Stimulated activated naive CD8-positive, alpha-beta T cell treated with anti-CD3 and anti-CD28 coated beads, Interleukin-15, Interleukin-2, amounts not matched to agents 100 ng/mL and 50 ng/mL, for 24 hours (primary cell): ENCODE data around the gene NOP14.
A peak's percentile ranks its signal among the peaks of the same experiment; 100 is the strongest.
"Not testable (repeated sequence)": the region's sequence is repeated elsewhere in the genome, so short reads cannot be mapped to it uniquely, and the experiment has no call there.

Source experiments
- H3K27ac Mint-ChIP-seq: one replicate; pipeline ENCODE4 v1.8.0; 2021; ENCODE audit warnings: mild to moderate bottlenecking, mixed read lengths
- H3K27me3 Mint-ChIP-seq: one replicate; pipeline ENCODE4 v1.8.0; 2021; ENCODE audit warnings: mixed read lengths
- H3K36me3 Mint-ChIP-seq: one replicate; pipeline ENCODE4 v1.8.0; 2021; ENCODE audit warnings: low read depth, mixed read lengths
- H3K4me1 Mint-ChIP-seq: one replicate; pipeline ENCODE4 v1.8.0; 2021; ENCODE audit warnings: low read depth, mixed read lengths
- H3K4me3 Mint-ChIP-seq: one replicate; pipeline ENCODE4 v1.8.0; 2021; ENCODE audit warnings: mild to moderate bottlenecking, mixed read lengths
- H3K9me3 Mint-ChIP-seq: one replicate; pipeline ENCODE4 v1.8.0; 2021; ENCODE audit warnings: mixed read lengths

The NOP14 gene

DNA sequence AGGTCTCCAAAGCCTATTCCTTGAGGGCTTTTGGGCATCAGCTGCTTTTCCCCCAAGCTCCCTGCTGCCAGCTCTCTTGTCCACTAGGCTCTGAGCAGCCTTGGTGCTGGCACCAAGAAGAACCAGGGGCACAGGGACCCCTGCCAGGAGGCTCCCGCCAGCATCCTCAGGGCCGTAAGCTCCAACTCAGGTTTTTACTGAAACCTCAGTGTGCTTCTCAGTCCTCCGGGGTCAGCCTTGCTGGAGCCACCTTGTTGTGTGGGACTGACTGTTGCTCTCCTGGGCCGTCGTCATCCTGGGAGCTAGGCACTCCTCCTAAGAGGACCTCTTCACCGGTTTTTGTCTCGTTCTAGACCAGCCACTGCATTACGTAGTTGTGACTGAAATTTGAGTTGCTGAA lies 38.9 kb downstream of the NOP14 start:
- Mint-ChIP-seq H3K27ac (peak overlapping the region; percentile 12), H3K27me3 (no peaks in the 10 kb centered on the region), H3K4me3 (no peak overlapping the region), H3K36me3 (peaks cover 69% of the 10 kb centered on the region), H3K9me3 (no peaks in the 10 kb centered on the region), H3K4me1 (peaks cover 47% of the 10 kb centered on the region)

DNA sequence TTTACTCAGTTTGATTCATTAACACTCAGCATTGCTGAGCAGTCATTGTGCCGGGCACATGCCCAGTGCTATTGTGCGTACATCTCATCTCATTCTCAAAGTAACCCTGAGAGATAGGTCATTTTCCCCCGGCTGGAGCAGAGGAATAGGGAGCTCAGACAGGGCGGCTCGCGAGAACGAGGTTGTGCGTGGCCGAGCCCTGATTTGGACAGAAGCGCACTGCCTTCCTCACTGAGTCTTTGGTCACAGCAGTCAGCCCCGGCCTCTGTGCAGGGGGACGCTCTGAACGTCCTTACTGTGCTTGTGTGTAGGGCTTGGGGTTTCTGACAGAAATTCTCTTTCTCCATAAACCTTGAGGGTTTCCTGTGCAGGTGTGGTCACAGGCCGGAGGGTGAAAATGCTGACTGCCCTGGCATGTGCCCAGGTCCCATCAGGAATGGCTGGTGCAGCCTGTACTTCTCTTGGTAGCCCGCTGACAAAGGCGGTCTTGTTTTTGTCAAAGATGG lies 39.5 kb downstream of the NOP14 start:
- peaks cover 50% of the 10 kb centered on the region for H3K4me1 Mint-ChIP-seq
- H3K36me3 Mint-ChIP-seq, result peaks cover 68% of the 10 kb centered on the region
- peak overlapping the region; percentile 81 for H3K27ac Mint-ChIP-seq
- H3K9me3 Mint-ChIP-seq, result no peaks in the 10 kb centered on the region
- no peak overlapping the region for H3K4me3 Mint-ChIP-seq
- H3K27me3 Mint-ChIP-seq, result no peaks in the 10 kb centered on the region

GRCh38 chr4:2923141-2923551 lies 40.1 kb downstream of the NOP14 start:
- Mint-ChIP-seq H3K27me3 (no peaks in the 10 kb centered on the region), H3K4me1 (peaks cover 55% of the 10 kb centered on the region), H3K9me3 (no peaks in the 10 kb centered on the region), H3K4me3 (no peak overlapping the region), H3K36me3 (peaks cover 68% of the 10 kb centered on the region), H3K27ac (peak overlapping the region; percentile 81)

DNA sequence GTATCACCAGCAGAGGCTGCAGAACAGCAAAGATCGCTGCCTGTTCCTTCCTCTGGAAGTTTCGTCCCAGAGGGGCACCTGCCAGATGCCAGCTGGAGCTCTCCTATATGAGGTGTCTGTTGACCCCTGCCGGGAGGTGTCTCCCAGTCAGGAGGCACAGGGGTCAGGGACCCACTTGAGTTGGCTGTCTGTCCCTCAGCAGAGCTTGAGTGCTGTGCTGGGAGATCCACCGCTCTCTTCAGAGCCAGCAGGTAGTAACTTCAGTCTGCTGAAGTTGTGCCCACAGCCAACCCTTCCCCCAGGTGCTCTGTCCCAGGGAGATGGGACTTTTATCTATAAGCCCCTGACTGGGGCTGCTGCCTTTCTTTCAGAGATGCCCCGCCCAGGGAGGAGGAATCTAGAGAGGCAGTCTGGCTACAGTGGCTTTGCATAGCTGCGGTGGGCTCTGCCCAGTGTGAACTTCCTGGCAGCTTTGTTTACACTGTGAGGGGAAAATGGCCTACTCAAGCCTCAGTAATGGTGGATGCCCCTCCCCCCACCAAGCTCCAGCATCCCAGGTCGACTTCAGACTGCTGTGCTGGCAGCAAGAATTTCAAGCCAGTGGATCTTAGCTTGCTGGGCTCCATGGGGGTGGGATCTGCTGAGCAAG lies 40.6 kb downstream of the NOP14 start:
- H3K27me3 Mint-ChIP-seq, H3K9me3 Mint-ChIP-seq, H3K4me3 Mint-ChIP-seq: not testable (repeated sequence)
- Mint-ChIP-seq H3K4me1 (peaks cover 60% of the 10 kb centered on the region), H3K36me3 (peaks cover 68% of the 10 kb centered on the region), H3K27ac (peak overlapping the region; percentile 59)

DNA sequence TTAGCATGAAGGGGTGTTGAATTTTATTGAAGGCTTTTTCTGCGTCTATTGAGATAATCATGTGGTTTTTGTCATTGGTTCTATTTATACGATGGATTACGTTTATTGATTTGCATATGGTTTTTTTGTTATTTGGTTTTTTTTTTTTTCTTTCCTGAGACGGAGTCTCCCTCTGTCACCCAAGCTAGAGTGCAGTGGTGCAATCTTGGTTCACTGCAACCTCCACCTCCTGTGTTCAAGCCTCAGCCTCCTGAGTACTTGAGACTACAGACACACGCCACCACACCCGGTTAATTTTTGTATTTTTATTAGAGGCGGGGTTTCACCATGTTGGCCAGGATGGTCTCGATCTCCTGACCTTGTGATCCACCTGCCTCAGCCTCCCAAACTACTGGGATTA lies 44.5 kb downstream of the NOP14 start:
- not testable (repeated sequence) for H3K4me3 Mint-ChIP-seq, H3K9me3 Mint-ChIP-seq, H3K27me3 Mint-ChIP-seq
- peak overlapping the region; percentile 67 for H3K27ac Mint-ChIP-seq
- peaks cover 75% of the 10 kb centered on the region for H3K4me1 Mint-ChIP-seq
- H3K36me3 Mint-ChIP-seq, result peaks cover 71% of the 10 kb centered on the region

DNA sequence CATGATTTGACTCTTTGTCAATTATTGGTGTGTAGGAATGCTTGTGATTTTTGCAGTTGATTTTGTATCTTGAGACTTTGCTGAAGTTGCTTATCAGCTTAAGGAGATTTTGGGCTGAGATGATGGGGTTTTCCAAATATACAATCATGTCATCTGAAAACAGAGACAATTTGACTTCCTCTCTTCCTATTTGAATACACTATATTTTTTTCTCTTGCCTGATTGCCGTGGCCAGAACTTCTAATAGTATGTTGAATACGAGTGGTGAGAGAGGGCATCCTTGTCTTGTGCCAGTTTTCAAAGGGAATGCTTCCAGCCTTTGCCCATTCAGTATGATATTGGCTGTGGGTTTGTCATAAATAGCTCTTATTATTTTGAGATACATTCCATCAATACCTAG lies 44.9 kb downstream of the NOP14 start:
- H3K27ac Mint-ChIP-seq, result peak overlapping the region; percentile 67
- H3K4me1 Mint-ChIP-seq, result peaks cover 70% of the 10 kb centered on the region
- not testable (repeated sequence) for H3K27me3 Mint-ChIP-seq, H3K9me3 Mint-ChIP-seq, H3K4me3 Mint-ChIP-seq
- H3K36me3 Mint-ChIP-seq, result peaks cover 67% of the 10 kb centered on the region

- peaks cover 54% of the 10 kb centered on the region for H3K4me1 Mint-ChIP-seq
Measured at GRCh38 chr4:2916696-2917095, 46.5 kb downstream of the NOP14 start.

GRCh38 chr4:2915789-2916188 lies 47.4 kb downstream of the NOP14 start:
- Mint-ChIP-seq H3K4me1 (peaks cover 45% of the 10 kb centered on the region), H3K4me3 (no peak overlapping the region), H3K27me3 (no peaks in the 10 kb centered on the region), H3K27ac (no peak overlapping the region), H3K9me3 (no peaks in the 10 kb centered on the region), H3K36me3 (peaks cover 57% of the 10 kb centered on the region)

More at GRCh38 chr4:2916696-2917095, 46.5 kb downstream of the NOP14 start:
- H3K27ac Mint-ChIP-seq, H3K27me3 Mint-ChIP-seq, H3K4me3 Mint-ChIP-seq, H3K9me3 Mint-ChIP-seq: not testable (repeated sequence)
- peaks cover 59% of the 10 kb centered on the region for H3K36me3 Mint-ChIP-seq

GRCh38 chr4:2914256-2915126 lies 48.7 kb downstream of the NOP14 start:
- H3K27ac Mint-ChIP-seq, result no peak overlapping the region

DNA sequence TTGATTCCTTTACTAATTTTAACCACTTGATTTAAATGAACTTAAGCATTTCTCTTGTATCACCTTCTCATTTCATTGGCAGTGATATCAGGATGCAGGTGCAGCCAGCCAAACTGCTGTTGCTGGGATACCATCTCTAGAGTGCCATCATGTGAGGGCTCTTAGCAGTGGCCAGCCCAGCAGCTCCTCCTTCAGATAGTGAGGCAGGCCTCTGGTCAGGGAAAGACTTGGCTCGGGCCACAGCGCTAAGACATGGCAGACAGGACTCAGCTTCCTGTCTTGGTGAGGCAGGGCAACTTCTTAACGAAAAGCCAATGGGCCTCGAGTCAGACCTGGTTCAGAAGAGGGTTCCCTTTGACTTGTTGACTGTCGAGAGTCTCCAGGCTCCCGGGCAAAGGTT lies 50.0 kb downstream of the NOP14 start:
- no peaks in the 10 kb centered on the region for H3K27me3 Mint-ChIP-seq
- peaks cover 23% of the 10 kb centered on the region for H3K4me1 Mint-ChIP-seq
- no peak overlapping the region for H3K4me3 Mint-ChIP-seq
- no peaks in the 10 kb centered on the region for H3K9me3 Mint-ChIP-seq
- H3K27ac Mint-ChIP-seq, result no peak overlapping the region
- peaks cover 56% of the 10 kb centered on the region for H3K36me3 Mint-ChIP-seq

More at GRCh38 chr4:2914256-2915126, 48.7 kb downstream of the NOP14 start:
- H3K4me3 Mint-ChIP-seq, result no peak overlapping the region
- no peaks in the 10 kb centered on the region for H3K9me3 Mint-ChIP-seq
- peaks cover 32% of the 10 kb centered on the region for H3K4me1 Mint-ChIP-seq
- H3K36me3 Mint-ChIP-seq, result peaks cover 56% of the 10 kb centered on the region
- H3K27me3 Mint-ChIP-seq, result no peaks in the 10 kb centered on the region

DNA sequence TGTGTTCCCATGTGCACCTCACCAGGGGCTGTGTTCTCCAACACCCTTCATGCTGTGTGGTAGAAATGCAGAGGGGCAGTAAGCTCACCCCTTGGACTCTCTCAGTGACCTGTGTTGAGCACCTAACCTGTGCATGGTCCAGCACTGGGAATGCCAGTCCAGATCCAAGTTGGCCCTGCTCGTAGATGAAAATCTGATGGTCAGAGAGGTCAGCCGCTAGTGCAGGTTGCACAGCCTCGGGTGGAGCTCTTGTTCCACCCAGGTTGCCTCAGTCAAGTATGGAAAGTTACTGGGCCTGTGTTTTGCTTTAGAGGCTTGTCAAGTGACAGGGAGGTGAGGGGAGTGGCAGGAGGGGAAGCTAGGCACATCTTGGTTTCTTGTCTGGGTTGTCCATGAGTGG lies 51.3 kb downstream of the NOP14 start:
- no peak overlapping the region for H3K4me3 Mint-ChIP-seq
- H3K9me3 Mint-ChIP-seq, result no peaks in the 10 kb centered on the region
- H3K27me3 Mint-ChIP-seq, result no peaks in the 10 kb centered on the region
- H3K36me3 Mint-ChIP-seq, result peaks cover 56% of the 10 kb centered on the region
- H3K27ac Mint-ChIP-seq, result no peak overlapping the region
- peaks cover 19% of the 10 kb centered on the region for H3K4me1 Mint-ChIP-seq

DNA sequence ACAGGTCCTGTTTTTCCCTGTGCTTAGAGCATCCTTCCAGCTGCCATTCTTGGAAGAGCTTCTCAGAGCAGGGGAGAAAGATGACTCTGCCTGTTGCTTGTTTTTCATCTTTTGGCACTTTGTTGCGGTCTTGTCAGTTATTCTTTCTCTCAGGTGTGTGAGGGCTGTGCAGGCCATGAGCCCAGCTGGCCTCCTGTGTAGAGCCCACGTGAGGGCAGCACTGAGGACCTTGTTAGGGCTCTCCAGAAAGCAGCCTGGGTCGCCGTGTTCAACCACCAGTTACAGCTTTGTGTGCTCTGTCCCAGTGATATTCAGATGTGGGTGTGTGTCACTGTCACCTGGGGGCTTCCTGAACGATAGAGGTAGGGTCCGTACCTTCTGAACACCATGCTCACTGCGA lies 52.8 kb downstream of the NOP14 start:
- Mint-ChIP-seq H3K4me3 (no peak overlapping the region), H3K36me3 (peaks cover 55% of the 10 kb centered on the region), H3K4me1 (peaks cover 34% of the 10 kb centered on the region), H3K27ac (peak overlapping the region; percentile 58), H3K27me3 (no peaks in the 10 kb centered on the region), H3K9me3 (no peaks in the 10 kb centered on the region)

GRCh38 chr4:2909583-2909982 lies 53.6 kb downstream of the NOP14 start:
- Mint-ChIP-seq H3K27me3 (no peaks in the 10 kb centered on the region), H3K9me3 (no peaks in the 10 kb centered on the region), H3K4me3 (no peak overlapping the region), H3K36me3 (peaks cover 59% of the 10 kb centered on the region), H3K27ac (no peak overlapping the region), H3K4me1 (peaks cover 32% of the 10 kb centered on the region)

DNA sequence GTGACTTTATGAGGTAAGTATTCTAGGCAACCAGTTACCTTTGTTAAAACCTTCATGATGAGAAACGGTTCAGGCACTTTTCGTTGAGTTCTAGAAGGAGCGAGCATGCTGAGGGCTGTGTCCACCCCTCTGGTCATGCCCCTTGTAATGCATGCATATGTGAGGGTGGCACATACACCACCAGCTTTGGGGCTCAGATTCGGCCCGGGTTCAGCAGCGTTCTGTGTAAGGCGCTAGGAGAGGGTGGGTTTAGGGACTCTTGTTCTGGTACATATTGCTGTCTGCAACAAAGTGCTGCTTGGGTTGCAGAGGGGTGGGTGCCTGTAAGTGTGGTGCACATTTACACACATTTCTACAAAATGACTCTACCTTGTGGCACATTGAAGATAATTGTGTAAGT lies 54.5 kb downstream of the NOP14 start:
- Mint-ChIP-seq H3K36me3 (peaks cover 66% of the 10 kb centered on the region), H3K27me3 (no peaks in the 10 kb centered on the region), H3K9me3 (no peaks in the 10 kb centered on the region), H3K4me3 (no peak overlapping the region), H3K27ac (no peak overlapping the region), H3K4me1 (peaks cover 32% of the 10 kb centered on the region)

- H3K27me3 Mint-ChIP-seq, result no peaks in the 10 kb centered on the region
- H3K27ac Mint-ChIP-seq, result no peak overlapping the region
- peaks cover 72% of the 10 kb centered on the region for H3K36me3 Mint-ChIP-seq
- peaks cover 32% of the 10 kb centered on the region for H3K4me1 Mint-ChIP-seq
- H3K9me3 Mint-ChIP-seq, result no peaks in the 10 kb centered on the region
- H3K4me3 Mint-ChIP-seq, result no peak overlapping the region
Measured at GRCh38 chr4:2907706-2908293, 55.4 kb downstream of the NOP14 start.
